HepG2 (cell line): ENCODE results near the gene ANKRD2. TPM values are rescaled to one million over a fixed set of nuclear protein-coding genes. Genes with fewer than 3 reads are reported as not detected.

Experiments used
- ATAC-seq: fragments of 200-7000 bp; cut with Tn5 transposase; 3 replicates; pipeline ENCODE4 v1.9.1; 2020; ENCODE audit warnings: mild to moderate bottlenecking, moderate library complexity
- BruUV-seq: library from RNA; stranded (reverse); fragments of 400-500 nt; replicated peaks from 2 replicates; lab custom pipeline; 2021; lab: Mats Ljungman, UMichigan
- CTCF ChIA-PET: fragments of 300-600 bp; formaldehyde crosslinking; extraction: SDS; loops from one replicate; lab custom pipeline; 2021; ENCODE audit warnings: low total read pairs, inconsistent platforms, low intra/inter-chr PET ratio; lab: Yijun Ruan, JAX
- POLR2A ChIA-PET: fragments of 350-600 bp; sonication (Branson Sonifier 250); formaldehyde crosslinking; loops from one replicate; lab custom pipeline; 2020; ENCODE audit warnings: antibody characterized with exemption, inconsistent platforms; lab: Yijun Ruan, JAX
- DNase-seq: peaks from one replicate; pipeline ENCODE4 v3.0.0-alpha.2; 2015; ENCODE audit warnings: low spot score
- FAIRE-seq: peaks from 3 replicates; lab custom pipeline; 2011; peaks lifted over from hg19 to GRCh38; lab: Jason Lieb, UNC
- H2AFZ ChIP-seq: one replicate; pipeline ENCODE4 v1.6.1; 2011; ENCODE audit warnings: low read length, inconsistent platforms
- H3K27ac ChIP-seq: fragments of 300-600 bp; 3 replicates; pipeline ENCODE4 v1.8.0; 2011; ENCODE audit warnings: mixed run types, mild to moderate bottlenecking, mixed read lengths, low read length, inconsistent platforms; ENCODE audit not compliant: insufficient read depth; ENCODE audit errors: extremely low read length
- H3K27me3 ChIP-seq, 2 experiments: fragments of 200-600 bp in 1 of 2; 2 replicates in 1 of 2; 3 replicates in 1 of 2; pipeline versions ENCODE4 v1.6.0 to v1.8.0; 2011; ENCODE audit warnings: low read length in 2 of 2, mild to moderate bottlenecking in 2 of 2, moderate library complexity in 2 of 2, inconsistent platforms in 1 of 2; ENCODE audit not compliant: insufficient read depth in 2 of 2, control insufficient read depth in 1 of 2
- H3K36me3 ChIP-seq, 2 experiments: fragments of 200-600 bp in 1 of 2; replicated peaks in 1 of 2; 2 replicates in 1 of 2; 3 replicates in 1 of 2; pipeline versions ENCODE4 v1.5.1 to v1.8.0; 2011; ENCODE audit warnings: low read length in 2 of 2, inconsistent platforms in 1 of 2; ENCODE audit not compliant: insufficient read depth in 2 of 2, control insufficient read depth in 1 of 2
- H3K4me1 ChIP-seq: 2 replicates; pipeline ENCODE4 v1.5.1; 2012; ENCODE audit warnings: low read length, inconsistent platforms; ENCODE audit not compliant: insufficient read depth
- H3K4me2 ChIP-seq: 2 replicates; pipeline ENCODE4 v1.6.0; 2011; ENCODE audit warnings: low read depth, low read length, inconsistent platforms
- H3K4me3 ChIP-seq, 3 experiments: fragments of 200-600 bp in 1 of 3; sonication (generic), shearing (Covaris generic) in 1 of 3; replicated peaks in 1 of 3; 2 replicates each; pipeline ENCODE4 v1.5.1; 2011 to 2016; ENCODE audit warnings: low read length in 3 of 3, inconsistent platforms in 2 of 3, low read depth in 2 of 3, mild to moderate bottlenecking in 2 of 3, control low read depth in 1 of 3, mixed read lengths in 1 of 3; ENCODE audit not compliant: insufficient read depth in 1 of 3
- H3K79me2 ChIP-seq: one replicate; pipeline ENCODE4 v1.6.1; 2011; ENCODE audit warnings: low read length, inconsistent platforms; ENCODE audit not compliant: insufficient read depth
- H3K9ac ChIP-seq: 2 replicates; pipeline ENCODE4 v1.6.0; 2011; ENCODE audit warnings: mild to moderate bottlenecking, low read depth, low read length, inconsistent platforms; ENCODE audit not compliant: insufficient read depth
- H3K9me3 ChIP-seq: 2 replicates; pipeline ENCODE4 v1.5.1; 2012; ENCODE audit warnings: mild to moderate bottlenecking, low read length
- H4K20me1 ChIP-seq: 2 replicates; pipeline ENCODE4 v1.6.0; 2011; ENCODE audit warnings: inconsistent platforms, mild to moderate bottlenecking, low read length, moderate library complexity; ENCODE audit not compliant: insufficient read depth
- FOXJ3 ChIP-seq: sonication (generic); formaldehyde crosslinking; IDR thresholded peaks from 2 replicates; pipeline ENCODE4 v1.4.0; 2020; ENCODE audit warnings: missing genetic modification reagents, mild to moderate bottlenecking, borderline replicate concordance
- MED8 ChIP-seq: sonication (generic); formaldehyde crosslinking; IDR thresholded peaks from 2 replicates; pipeline ENCODE4 v1.8.1; 2023; ENCODE audit warnings: mild to moderate bottlenecking, missing genetic modification reagents; ENCODE audit not compliant: insufficient replicate concordance
- PCBP2 ChIP-seq: fragments of 200-400 bp; formaldehyde crosslinking; optimal IDR thresholded peaks from 2 replicates; pipeline ENCODE3; 2018; ENCODE audit warnings: low read length, low read depth; ENCODE audit not compliant: poor library complexity, severe bottlenecking
- SOX5 ChIP-seq: IDR thresholded peaks from 2 replicates; pipeline ENCODE4 v1.6.1; 2016; ENCODE audit warnings: borderline replicate concordance
- SP4 ChIP-seq: sonication (generic); formaldehyde crosslinking; IDR thresholded peaks from 2 replicates; pipeline ENCODE4 v1.8.1; 2023; ENCODE audit warnings: mild to moderate bottlenecking, missing genetic modification reagents
- TBL1XR1 ChIP-seq: fragments of 150-350 bp; IDR thresholded peaks from 2 replicates; pipeline ENCODE4 v1.6.1; 2014; ENCODE audit warnings: borderline replicate concordance, low read length; ENCODE audit not compliant: partially characterized antibody
- ZBTB1 ChIP-seq: sonication (generic); formaldehyde crosslinking; IDR thresholded peaks from 2 replicates; pipeline ENCODE4 v1.4.0; 2020; ENCODE audit warnings: missing genetic modification reagents, borderline replicate concordance
- ZMYM4 ChIP-seq: sonication (generic); formaldehyde crosslinking; IDR thresholded peaks from 2 replicates; pipeline ENCODE4 v1.8.1; 2023; ENCODE audit warnings: mild to moderate bottlenecking, missing genetic modification reagents
- ZNF17 ChIP-seq: sonication (generic); formaldehyde crosslinking; IDR thresholded peaks from 2 replicates; pipeline ENCODE4 v1.5.0; 2020; ENCODE audit warnings: mild to moderate bottlenecking, missing genetic modification reagents
- ZNF547 ChIP-seq: sonication (generic); formaldehyde crosslinking; IDR thresholded peaks from 2 replicates; pipeline ENCODE4 v1.5.1; 2020; ENCODE audit warnings: mild to moderate bottlenecking, missing genetic modification reagents
- ZNF839 ChIP-seq: sonication (generic); formaldehyde crosslinking; IDR thresholded peaks from 2 replicates; pipeline ENCODE4 v1.4.0; 2020; ENCODE audit warnings: missing genetic modification reagents, mild to moderate bottlenecking, borderline replicate concordance
- WGBS: methylation state at CpG from one replicate; pipeline ENCODE4 v1.1.6; 2017; ENCODE audit warnings: low lambda C conversion rate; 5-methylcytosine and 5-hydroxymethylcytosine counted together
- in situ Hi-C: cut with HindIII; loops from 2 replicates; pipeline ENCODE4 v1.10.0; 2017; ENCODE audit warnings: low pct_unique_long_range_greater_than_20kb; ENCODE audit not compliant: extremely low pct_ligation_motif_present
- intact Hi-C: fragments of 100-400 bp; cut with micrococcal nuclease; formaldehyde crosslinking; loops from one replicate; pipeline ENCODE4 v1.10.0; 2022; ENCODE audit not compliant: unreplicated experiment
- polyA plus RNA-seq, 8 experiments: library from polyadenylated mRNA; depleted of rRNA in 3 of 8; stranded (reverse) in 7 of 8; unstranded in 1 of 8; fragments of >200 nt; fragmentation: Illumina TruSeq in 4 of 8; extraction: Trizol in 4 of 8; gene quantifications; 2 replicates each; pipeline versions ENCODE4 v1.2.1 to v1.2.3, GENCODE V29; 2011 to 2016; ENCODE audit warnings: low read depth in 4 of 8, missing spikeins in 1 of 8, mixed read lengths in 1 of 8; ENCODE audit not compliant: insufficient read depth in 1 of 8
- total RNA-seq, 5 experiments: library from RNA; depleted of rRNA; stranded (reverse); fragments of >200 nt; fragmentation: Illumina TruSeq; extraction: Trizol; gene quantifications; 2 replicates each; pipeline ENCODE4 v1.2.3, GENCODE V29; 2016; ENCODE audit warnings: low read depth in 1 of 5
- TF ChIP-seq, protein P1 (sequence below): sonication (generic); formaldehyde crosslinking; IDR thresholded peaks from 2 replicates; pipeline ENCODE4 v1.4.0; 2020; ENCODE audit warnings: mild to moderate bottlenecking, missing genetic modification reagents, borderline replicate concordance

The ANKRD2 gene
- total and polyA plus RNA-seq, 2 of the 13 experiments (the other 11 are each of a cell fraction or from before 2014, with no cell fraction given): not detected

DNA sequence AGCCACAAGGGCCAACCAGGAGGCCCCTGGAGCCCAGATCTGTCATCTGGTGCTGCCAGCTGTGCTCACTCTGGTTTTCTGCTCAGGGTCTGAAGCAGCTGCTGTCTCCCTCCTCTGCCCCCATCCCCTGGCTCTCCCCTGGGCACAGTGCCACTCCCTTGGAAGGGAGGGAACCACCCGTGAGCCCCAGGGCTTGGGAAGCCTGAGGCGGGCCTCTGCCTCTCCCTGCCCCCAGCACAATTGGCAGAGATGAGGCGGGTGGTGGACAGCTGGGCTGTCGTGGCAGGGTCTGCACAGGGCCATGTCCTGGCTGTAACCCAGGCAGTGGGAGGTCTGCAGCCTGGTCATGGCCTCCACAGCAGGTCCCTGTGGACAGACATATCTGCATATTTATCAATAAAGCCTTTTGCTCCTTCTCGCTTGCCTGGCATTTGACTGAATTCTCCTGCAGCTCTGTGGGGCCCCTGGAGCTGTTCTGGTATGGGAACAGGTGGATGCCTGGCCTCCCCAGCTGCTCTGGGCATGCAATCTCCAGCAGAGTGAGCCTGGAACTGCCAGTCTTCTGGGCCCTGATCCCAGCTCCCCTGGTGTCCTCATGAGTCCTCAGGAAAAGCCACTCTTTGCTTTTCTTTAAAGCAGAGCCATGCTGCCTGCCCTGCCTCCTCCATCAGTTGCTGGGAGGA lies 1.6 kb upstream of the ANKRD2 start:
- H3K4me3 ChIP-seq: no peak overlapping the region
- H4K20me1 ChIP-seq: no peaks in the 10 kb centered on the region
- peaks cover 15% of the 10 kb centered on the region for H3K4me1 ChIP-seq
- no peak for FAIRE-seq
- no peak overlapping the region for H3K9ac ChIP-seq
- no peaks in the 10 kb centered on the region for H3K27me3 ChIP-seq
- POLR2A ChIA-PET: interaction anchor here (1.9 kb wide), 1 partner anchor 14 kb away, joined by 8 read pairs; the partner anchor contains the start of gene HOGA1
- no peak for DNase-seq
- no TSS peak for BruUV-seq
- peaks cover 3 to 8% of the 10 kb centered on the region in 2 experiments; a peak in 3 of 5 replicates for H3K36me3 ChIP-seq
- in situ Hi-C loops (loop anchor here (5.0 kb wide), 1 partner anchor 41 kb away; no protein-coding TSS in a partner anchor), intact Hi-C loops (no loop called here)
- TF ChIP-seq ZNF839 (CRISPR knock-in tag): no peak
- no peak for TF ChIP-seq ZBTB1 (CRISPR knock-in tag)
- no peak for TF ChIP-seq SOX5 (CRISPR knock-in tag)
- TF ChIP-seq MED8: no peak
- TF ChIP-seq ZNF17: no peak
- TF ChIP-seq TBL1XR1: no peak
- TF ChIP-seq PCBP2: no peak
- TF ChIP-seq FOXJ3 (CRISPR knock-in tag): no peak
- TF ChIP-seq ZMYM4 (CRISPR knock-in tag): no peak
- no peak for TF ChIP-seq SP4
- no peak for TF ChIP-seq ZNF547 (CRISPR knock-in tag)
- TF ChIP-seq, protein P1, sequence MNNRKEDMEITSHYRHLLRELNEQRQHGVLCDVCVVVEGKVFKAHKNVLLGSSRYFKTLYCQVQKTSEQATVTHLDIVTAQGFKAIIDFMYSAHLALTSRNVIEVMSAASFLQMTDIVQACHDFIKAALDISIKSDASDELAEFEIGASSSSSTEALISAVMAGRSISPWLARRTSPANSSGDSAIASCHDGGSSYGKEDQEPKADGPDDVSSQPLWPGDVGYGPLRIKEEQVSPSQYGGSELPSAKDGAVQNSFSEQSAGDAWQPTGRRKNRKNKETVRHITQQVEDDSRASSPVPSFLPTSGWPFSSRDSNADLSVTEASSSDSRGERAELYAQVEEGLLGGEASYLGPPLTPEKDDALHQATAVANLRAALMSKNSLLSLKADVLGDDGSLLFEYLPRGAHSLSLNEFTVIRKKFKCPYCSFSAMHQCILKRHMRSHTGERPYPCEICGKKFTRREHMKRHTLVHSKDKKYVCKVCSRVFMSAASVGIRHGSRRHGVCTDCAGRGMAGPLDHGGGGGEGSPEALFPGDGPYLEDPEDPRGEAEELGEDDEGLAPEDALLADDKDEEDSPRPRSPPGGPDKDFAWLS (CRISPR knock-in tag): no peak
- no peaks in the 10 kb centered on the region for H3K79me2 ChIP-seq
- ATAC-seq: no peak
- H3K4me2 ChIP-seq: no peak overlapping the region
- H2AFZ ChIP-seq: no peak overlapping the region
- H3K9me3 ChIP-seq: no peaks in the 10 kb centered on the region
- CTCF ChIA-PET: interaction anchor here (2.7 kb wide), 1 partner anchor 42 kb away, joined by 46 read pairs; no protein-coding TSS in a partner anchor
- H3K27ac ChIP-seq: no peak overlapping the region
- no CpG with 5 or more reads among the region's 5 CpGs for WGBS
